ENCODE data around the gene RPS6KA1.
A peak's percentile ranks its signal among the peaks of the same experiment; 100 is the strongest.

The RPS6KA1 gene

DNA sequence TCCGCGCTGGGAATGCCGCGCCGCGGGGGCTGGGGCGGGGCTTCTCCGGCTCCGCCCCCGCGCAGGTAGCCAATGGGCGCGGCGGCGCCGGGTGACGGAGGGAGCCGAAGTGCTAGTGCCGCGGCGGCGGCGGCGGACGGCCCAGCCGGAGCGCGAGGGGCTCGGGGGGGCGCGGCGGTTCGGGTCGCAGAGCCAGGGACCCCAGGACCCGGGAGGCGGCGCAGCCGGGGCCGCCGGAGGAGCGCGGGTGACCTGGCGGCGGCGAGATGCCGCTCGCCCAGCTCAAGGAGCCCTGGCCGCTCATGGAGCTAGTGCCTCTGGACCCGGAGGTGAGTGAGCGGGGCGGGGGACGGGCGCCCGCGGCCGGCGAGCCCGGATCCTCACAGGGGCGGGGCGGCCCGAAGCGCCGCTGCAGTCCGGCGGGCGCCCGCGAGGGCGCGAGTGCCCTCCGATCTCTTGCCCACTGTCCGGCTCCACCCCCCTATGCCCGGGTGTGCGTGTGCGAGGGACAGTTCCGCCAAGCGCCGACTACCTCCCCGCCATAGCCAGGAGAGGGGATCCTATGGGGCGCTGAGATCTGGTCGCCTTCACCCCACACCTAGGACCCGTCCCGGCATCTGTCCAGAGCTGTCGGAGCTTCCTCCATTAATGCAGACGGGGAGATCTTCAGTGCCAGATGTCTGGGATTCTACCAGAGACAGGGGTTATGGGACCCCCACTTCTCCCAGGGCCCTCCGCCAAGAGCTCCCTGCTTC lies at the start of gene RPS6KA1:
Gene RPS6KA1, plus strand, starts transcription at position 107 of the 755 bp plus-strand sequence. Its CDS starts 160 bp downstream, at position 267.
- H3K9me3 ChIP-seq (ENCODE audit: severe bottlenecking): no peaks in the 10 kb centered on the region
- TF ChIP-seq CTCF (IDR thresholded peaks at IDR 0.05; ENCODE audit: low read depth, low read length): no peak
- H3K36me3 ChIP-seq: peaks cover 9% of the 10 kb centered on the region
- peak within 1 kb of the TSS; percentile 65 for H3K4me3 ChIP-seq (ENCODE audit: low read depth, low read length)
- H3K27me3 ChIP-seq (ENCODE audit: insufficient read depth, low read depth, severe bottlenecking): no peaks in the 10 kb centered on the region
- peak within 1 kb of the TSS; percentile 67 for H3K27ac ChIP-seq
- peak; percentile 71 for DNase-seq

- peaks cover 26% of the 10 kb centered on the region for H3K36me3 ChIP-seq
- no peak overlapping the region for H3K27ac ChIP-seq
- H3K4me3 ChIP-seq (ENCODE audit: low read depth, low read length): no peak overlapping the region
- no peak for TF ChIP-seq CTCF (IDR thresholded peaks at IDR 0.05; ENCODE audit: low read depth, low read length)
- no peak for DNase-seq
- H3K27me3 ChIP-seq (ENCODE audit: insufficient read depth, low read depth, severe bottlenecking): no peaks in the 10 kb centered on the region
- H3K9me3 ChIP-seq (ENCODE audit: severe bottlenecking): no peaks in the 10 kb centered on the region
Observed at GRCh38 chr1:26482921-26483320, 46.6 kb upstream of the RPS6KA1 start.

DNA sequence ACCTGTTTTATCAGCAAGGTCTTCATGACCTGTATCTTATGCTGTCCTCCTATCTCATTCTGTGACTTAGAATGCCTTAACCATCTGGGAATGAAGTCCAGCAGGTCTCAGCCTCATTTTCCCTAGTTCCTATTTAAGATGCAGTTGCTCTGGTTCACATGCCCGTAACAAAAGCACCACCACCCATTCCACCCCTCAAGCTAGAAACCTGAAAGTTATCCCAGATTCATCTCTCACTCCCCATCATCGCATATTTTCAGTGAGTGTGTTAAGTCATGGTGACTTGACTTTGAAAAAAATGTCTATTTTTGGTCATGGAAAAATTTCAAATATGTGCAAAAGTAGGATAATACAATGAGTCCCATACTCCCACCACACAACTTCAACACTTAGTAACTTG lies 45.6 kb upstream of the RPS6KA1 start:
- no peak overlapping the region for H3K4me3 ChIP-seq (ENCODE audit: low read depth, low read length)
- no peak overlapping the region for H3K27ac ChIP-seq
- TF ChIP-seq CTCF (IDR thresholded peaks at IDR 0.05; ENCODE audit: low read depth, low read length): no peak
- no peaks in the 10 kb centered on the region for H3K27me3 ChIP-seq (ENCODE audit: insufficient read depth, low read depth, severe bottlenecking)
- H3K9me3 ChIP-seq (ENCODE audit: severe bottlenecking): no peaks in the 10 kb centered on the region
- peaks cover 19% of the 10 kb centered on the region for H3K36me3 ChIP-seq
- no peak for DNase-seq

- TF ChIP-seq CTCF (IDR thresholded peaks at IDR 0.05; ENCODE audit: low read depth, low read length): no peak
- DNase-seq: no peak
- no peak overlapping the region for H3K27ac ChIP-seq
Observed at GRCh38 chr1:26490155-26490554, 39.4 kb upstream of the RPS6KA1 start.

DNA sequence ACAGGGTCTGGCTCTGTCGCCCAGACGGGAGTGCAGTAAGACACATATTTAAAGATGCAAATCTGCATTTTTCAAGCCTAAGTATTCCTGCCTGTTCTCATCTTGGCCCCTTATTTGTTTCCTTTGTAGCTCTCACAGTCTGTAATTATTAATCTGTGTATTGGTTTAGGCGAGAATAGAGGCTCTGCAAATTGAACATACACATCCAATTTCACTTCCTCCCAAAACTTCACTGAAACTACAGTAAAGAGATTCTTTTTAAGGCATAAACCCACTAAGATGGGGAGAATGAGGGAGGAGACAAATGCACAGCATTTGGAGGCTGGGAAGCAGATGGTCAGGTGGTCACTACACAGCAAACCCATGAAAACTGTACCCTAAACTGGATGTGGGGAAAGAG lies 36.3 kb upstream of the RPS6KA1 start:
- H3K36me3 ChIP-seq: no peaks in the 10 kb centered on the region
- no peak for DNase-seq
- H3K9me3 ChIP-seq (ENCODE audit: severe bottlenecking): no peaks in the 10 kb centered on the region
- H3K27me3 ChIP-seq (ENCODE audit: insufficient read depth, low read depth, severe bottlenecking): no peaks in the 10 kb centered on the region
- H3K4me3 ChIP-seq (ENCODE audit: low read depth, low read length): no peak overlapping the region
- no peak for TF ChIP-seq CTCF (IDR thresholded peaks at IDR 0.05; ENCODE audit: low read depth, low read length)
- no peak overlapping the region for H3K27ac ChIP-seq

More at GRCh38 chr1:26490155-26490554, 39.4 kb upstream of the RPS6KA1 start:
- H3K4me3 ChIP-seq (ENCODE audit: low read depth, low read length): no peak overlapping the region
- H3K9me3 ChIP-seq (ENCODE audit: severe bottlenecking): no peaks in the 10 kb centered on the region
- no peaks in the 10 kb centered on the region for H3K36me3 ChIP-seq
- no peaks in the 10 kb centered on the region for H3K27me3 ChIP-seq (ENCODE audit: insufficient read depth, low read depth, severe bottlenecking)

DNA sequence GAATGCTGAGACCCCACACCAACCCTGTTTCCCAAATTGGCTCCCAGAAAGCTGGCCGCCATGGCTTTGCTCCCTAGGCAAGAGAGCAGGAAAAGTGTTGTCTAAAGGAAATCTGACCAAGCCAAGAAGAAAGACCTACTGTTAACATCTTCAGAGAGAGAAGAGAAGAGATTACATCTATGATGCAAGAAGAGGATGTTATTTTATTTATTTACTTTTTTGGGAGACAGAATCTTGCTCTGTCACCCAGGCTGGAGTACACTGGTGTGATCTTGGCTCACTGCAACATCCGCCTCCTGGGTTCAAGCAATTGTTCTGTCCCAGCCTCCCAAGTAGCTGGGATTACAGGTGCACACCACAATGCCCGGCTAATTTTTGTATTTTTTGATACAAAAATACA lies 35.6 kb upstream of the RPS6KA1 start:
- H3K4me3 ChIP-seq (ENCODE audit: low read depth, low read length): no peak overlapping the region
- no peaks in the 10 kb centered on the region for H3K27me3 ChIP-seq (ENCODE audit: insufficient read depth, low read depth, severe bottlenecking)
- DNase-seq: no peak
- no peaks in the 10 kb centered on the region for H3K36me3 ChIP-seq
- H3K9me3 ChIP-seq (ENCODE audit: severe bottlenecking): no peaks in the 10 kb centered on the region
- H3K27ac ChIP-seq: no peak overlapping the region
- TF ChIP-seq CTCF (IDR thresholded peaks at IDR 0.05; ENCODE audit: low read depth, low read length): no peak
